HepG2 (cell line): Measurements from ENCODE around the gene GJA9. TPM values are rescaled to one million over a fixed set of nuclear protein-coding genes. Genes with fewer than 3 reads are reported as not detected.

ENCODE experiments used
- ATAC-seq: fragments of 200-7000 bp; cut with Tn5 transposase; 3 replicates; pipeline ENCODE4 v1.9.1; 2020; ENCODE audit warnings: mild to moderate bottlenecking, moderate library complexity
- Bru-seq: library from RNA; stranded (reverse); fragments of 400-500 nt; gene quantifications from one replicate; lab custom pipeline; 2021; lab: Mats Ljungman, UMichigan
- BruChase-seq, 2 experiments: library from RNA; stranded (reverse); fragments of 400-500 nt; gene quantifications; one replicate each; lab custom pipeline; 2021; lab: Mats Ljungman, UMichigan
- BruUV-seq: library from RNA; stranded (reverse); fragments of 400-500 nt; replicated peaks from 2 replicates; lab custom pipeline; 2021; lab: Mats Ljungman, UMichigan
- CTCF ChIA-PET: fragments of 300-600 bp; formaldehyde crosslinking; extraction: SDS; loops from one replicate; lab custom pipeline; 2021; ENCODE audit warnings: low total read pairs, inconsistent platforms, low intra/inter-chr PET ratio; lab: Yijun Ruan, JAX
- POLR2A ChIA-PET: fragments of 350-600 bp; sonication (Branson Sonifier 250); formaldehyde crosslinking; loops from one replicate; lab custom pipeline; 2020; ENCODE audit warnings: antibody characterized with exemption, inconsistent platforms; lab: Yijun Ruan, JAX
- DNase-seq: peaks from one replicate; pipeline ENCODE4 v3.0.0-alpha.2; 2015; ENCODE audit warnings: low spot score
- FAIRE-seq: peaks from 3 replicates; lab custom pipeline; 2011; peaks lifted over from hg19 to GRCh38; lab: Jason Lieb, UNC
- H2AFZ ChIP-seq: one replicate; pipeline ENCODE4 v1.6.1; 2011; ENCODE audit warnings: low read length, inconsistent platforms
- H3K27ac ChIP-seq: fragments of 300-600 bp; 3 replicates; pipeline ENCODE4 v1.8.0; 2011; ENCODE audit warnings: mixed run types, mild to moderate bottlenecking, mixed read lengths, low read length, inconsistent platforms; ENCODE audit not compliant: insufficient read depth; ENCODE audit errors: extremely low read length
- H3K27me3 ChIP-seq, 2 experiments: fragments of 200-600 bp in 1 of 2; 2 replicates in 1 of 2; 3 replicates in 1 of 2; pipeline versions ENCODE4 v1.6.0 to v1.8.0; 2011; ENCODE audit warnings: low read length in 2 of 2, mild to moderate bottlenecking in 2 of 2, moderate library complexity in 2 of 2, inconsistent platforms in 1 of 2; ENCODE audit not compliant: insufficient read depth in 2 of 2, control insufficient read depth in 1 of 2
- H3K36me3 ChIP-seq, 2 experiments: fragments of 200-600 bp in 1 of 2; replicated peaks in 1 of 2; 2 replicates in 1 of 2; 3 replicates in 1 of 2; pipeline versions ENCODE4 v1.5.1 to v1.8.0; 2011; ENCODE audit warnings: low read length in 2 of 2, inconsistent platforms in 1 of 2; ENCODE audit not compliant: insufficient read depth in 2 of 2, control insufficient read depth in 1 of 2
- H3K4me1 ChIP-seq: 2 replicates; pipeline ENCODE4 v1.5.1; 2012; ENCODE audit warnings: low read length, inconsistent platforms; ENCODE audit not compliant: insufficient read depth
- H3K4me2 ChIP-seq: 2 replicates; pipeline ENCODE4 v1.6.0; 2011; ENCODE audit warnings: low read depth, low read length, inconsistent platforms
- H3K4me3 ChIP-seq, 3 experiments: fragments of 200-600 bp in 1 of 3; sonication (generic), shearing (Covaris generic) in 1 of 3; replicated peaks in 1 of 3; 2 replicates each; pipeline ENCODE4 v1.5.1; 2011 to 2016; ENCODE audit warnings: low read length in 3 of 3, inconsistent platforms in 2 of 3, low read depth in 2 of 3, mild to moderate bottlenecking in 2 of 3, control low read depth in 1 of 3, mixed read lengths in 1 of 3; ENCODE audit not compliant: insufficient read depth in 1 of 3
- H3K79me2 ChIP-seq: one replicate; pipeline ENCODE4 v1.6.1; 2011; ENCODE audit warnings: low read length, inconsistent platforms; ENCODE audit not compliant: insufficient read depth
- H3K9ac ChIP-seq: 2 replicates; pipeline ENCODE4 v1.6.0; 2011; ENCODE audit warnings: mild to moderate bottlenecking, low read depth, low read length, inconsistent platforms; ENCODE audit not compliant: insufficient read depth
- H3K9me3 ChIP-seq: 2 replicates; pipeline ENCODE4 v1.5.1; 2012; ENCODE audit warnings: mild to moderate bottlenecking, low read length
- H4K20me1 ChIP-seq: 2 replicates; pipeline ENCODE4 v1.6.0; 2011; ENCODE audit warnings: inconsistent platforms, mild to moderate bottlenecking, low read length, moderate library complexity; ENCODE audit not compliant: insufficient read depth
- GTF2F1 ChIP-seq: fragments of 150-350 bp; IDR thresholded peaks from 2 replicates; pipeline ENCODE4 v1.6.1; 2014; ENCODE audit warnings: low read length
- MIER3 ChIP-seq: IDR thresholded peaks from 2 replicates; pipeline ENCODE4 v1.6.1; 2016; ENCODE audit warnings: missing compliant biosample characterization, borderline replicate concordance
- PHB2 ChIP-seq: fragments of 450-650 bp; IDR thresholded peaks from 2 replicates; pipeline ENCODE4 v1.6.1; 2018; ENCODE audit not compliant: partially characterized antibody
- ZNF672 ChIP-seq: sonication (generic); formaldehyde crosslinking; IDR thresholded peaks from 2 replicates; pipeline ENCODE4 v1.8.1; 2022; ENCODE audit warnings: missing genetic modification reagents
- in situ Hi-C: cut with HindIII; loops from 2 replicates; pipeline ENCODE4 v1.10.0; 2017; ENCODE audit warnings: low pct_unique_long_range_greater_than_20kb; ENCODE audit not compliant: extremely low pct_ligation_motif_present
- intact Hi-C: fragments of 100-400 bp; cut with micrococcal nuclease; formaldehyde crosslinking; loops from one replicate; pipeline ENCODE4 v1.10.0; 2022; ENCODE audit not compliant: unreplicated experiment
- long read RNA-seq, 2 experiments: library from RNA in 1 of 2; library from polyadenylated mRNA in 1 of 2; stranded (forward) in 1 of 2; unstranded in 1 of 2; transcript quantifications; one replicate each; pipeline ENCODE4 v2.0.0, GENCODE V29; 2019 to 2022
- polyA minus RNA-seq, 3 experiments: library from RNA; depleted of rRNA, polyadenylated mRNA; stranded (reverse); fragments of >200 nt; gene quantifications; 2 replicates each; pipeline ENCODE4 v1.2.3, GENCODE V29; 2011; ENCODE audit warnings: low replicate concordance in 1 of 3
- polyA plus RNA-seq, 8 experiments: library from polyadenylated mRNA; depleted of rRNA in 3 of 8; stranded (reverse) in 7 of 8; unstranded in 1 of 8; fragments of >200 nt; fragmentation: Illumina TruSeq in 4 of 8; extraction: Trizol in 4 of 8; gene quantifications; 2 replicates each; pipeline versions ENCODE4 v1.2.1 to v1.2.3, GENCODE V29; 2011 to 2016; ENCODE audit warnings: low read depth in 4 of 8, missing spikeins in 1 of 8, mixed read lengths in 1 of 8; ENCODE audit not compliant: insufficient read depth in 1 of 8
- total RNA-seq, 5 experiments: library from RNA; depleted of rRNA; stranded (reverse); fragments of >200 nt; fragmentation: Illumina TruSeq; extraction: Trizol; gene quantifications; 2 replicates each; pipeline ENCODE4 v1.2.3, GENCODE V29; 2016; ENCODE audit warnings: low read depth in 1 of 5
- TF ChIP-seq, protein P1 (sequence below): sonication (generic); formaldehyde crosslinking; conservative IDR thresholded peaks from 2 replicates; pipeline ENCODE4 v1.8.0; 2022; ENCODE audit warnings: low read depth, missing genetic modification reagents

GJA9 gene
- total RNA-seq (2016; rRNA removed; fragmentation: Illumina TruSeq; extraction: Trizol) (0.13 and 0.14 TPM in 2 replicates), polyA plus RNA-seq (2011; rRNA removed) (0.08 TPM in 1 of 2 replicates, not detected in the other), polyA minus RNA-seq (2011; rRNA and poly(A)+ RNA removed; ENCODE audit: low replicate concordance) (not detected in 2 replicates), Bru-seq, nascent RNA (percentile 30 among the genes with signal in this experiment), BruChase-seq, experiment 1, labeled RNA remaining after a 6-hour chase (percentile 40 among the genes with signal in this experiment), BruChase-seq, experiment 2, labeled RNA remaining after a 2-hour chase (percentile 44 among the genes with signal in this experiment)
- total RNA-seq (2016; cell fraction: cytosol; rRNA removed; fragmentation: Illumina TruSeq; extraction: Trizol; ENCODE audit: low read depth), result not detected in 2 replicates
- 0.17 and 0.22 TPM in 2 replicates for total RNA-seq (2016; cell fraction: insoluble cytoplasmic fraction; rRNA removed; fragmentation: Illumina TruSeq; extraction: Trizol)
- 0.09 and 0.10 TPM in 2 replicates for total RNA-seq (2016; cell fraction: membrane; rRNA removed; fragmentation: Illumina TruSeq; extraction: Trizol)
- total RNA-seq (2016; cell fraction: nucleus; rRNA removed; fragmentation: Illumina TruSeq; extraction: Trizol), result 0.28 TPM in 1 of 2 replicates, not detected in the other
- 0.03 and 0.06 TPM in 2 replicates for polyA plus RNA-seq (2011; cell fraction: cytosol; rRNA removed)
- polyA plus RNA-seq (2011; cell fraction: nucleus; rRNA removed), result not detected in 2 replicates
- polyA plus RNA-seq (2012), result 0.15 TPM in 1 of 2 replicates, not detected in the other
- not detected in 2 replicates for polyA plus RNA-seq (2016; cell fraction: cytosol; fragmentation: Illumina TruSeq; extraction: Trizol; ENCODE audit: low read depth)
- polyA plus RNA-seq (2016; cell fraction: insoluble cytoplasmic fraction; fragmentation: Illumina TruSeq; extraction: Trizol; ENCODE audit: low read depth), result 0.13 and 0.21 TPM in 2 replicates
- not detected in 2 replicates for polyA plus RNA-seq (2016; cell fraction: membrane; fragmentation: Illumina TruSeq; extraction: Trizol; ENCODE audit: low read depth)
- 0.56 TPM in 1 of 2 replicates, not detected in the other for polyA plus RNA-seq (2016; cell fraction: nucleus; fragmentation: Illumina TruSeq; extraction: Trizol; ENCODE audit: insufficient read depth, low read depth)
- not detected in 2 replicates for polyA minus RNA-seq (2011; cell fraction: cytosol; rRNA and poly(A)+ RNA removed)
- 0.39 TPM in 1 of 2 replicates, not detected in the other for polyA minus RNA-seq (2011; cell fraction: nucleus; rRNA and poly(A)+ RNA removed)
- long read RNA-seq, experiment 1, result 0 reads
- long read RNA-seq, experiment 2, partial matches to known transcripts, result 0 of 1 reads
- long read RNA-seq, experiment 2, other reads (novel, unspliced or antisense), result 0 of 1 reads

DNA sequence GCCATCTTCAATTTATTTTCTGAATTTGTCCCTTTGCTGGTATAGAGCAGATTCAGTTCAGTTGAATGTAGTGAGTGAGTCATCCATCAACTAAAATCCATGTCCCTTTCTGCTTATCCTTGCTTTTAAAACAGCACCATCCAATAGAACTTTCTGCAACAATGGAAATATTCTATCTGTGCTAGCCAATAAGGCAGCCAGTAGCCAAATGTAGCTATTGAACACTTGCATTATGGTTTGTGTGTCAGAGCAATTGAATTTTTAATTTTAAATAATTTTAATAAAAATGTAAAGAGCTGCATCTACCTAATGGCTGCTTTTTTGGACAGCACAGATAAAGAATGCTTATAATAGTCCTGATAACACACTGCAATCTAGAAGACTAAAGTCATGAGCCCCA lies at the start of gene GJA9:
Gene GJA9 (minus strand): TSS at position 101 of the 400 bp plus-strand sequence. CDS start 5,489 bp downstream, outside the sequence.
- no peak within 1 kb of the TSS for H3K4me2 ChIP-seq
- no TSS peak for BruUV-seq
- FAIRE-seq (no peak), DNase-seq (no peak), ATAC-seq (no peak)
- no peak within 1 kb of the TSS for H3K4me3 ChIP-seq
- H3K27ac ChIP-seq, result no peak within 1 kb of the TSS
- H3K36me3 ChIP-seq, result no peaks in the 10 kb centered on the region
- no peak within 1 kb of the TSS for H3K9ac ChIP-seq
- H3K4me1 ChIP-seq, result no peaks in the 10 kb centered on the region
- no peaks in the 10 kb centered on the region for H3K27me3 ChIP-seq
- no peaks in the 10 kb centered on the region for H3K9me3 ChIP-seq
- ChIA-PET POLR2A (no interaction called here), CTCF (no interaction called here)
- in situ Hi-C loops, result no loop called here
- intact Hi-C loops, result no loop called here
- H4K20me1 ChIP-seq, result no peaks in the 10 kb centered on the region
- no peaks in the 10 kb centered on the region for H3K79me2 ChIP-seq
- H2AFZ ChIP-seq, result no peak within 1 kb of the TSS
- TF ChIP-seq MIER3 (CRISPR knock-in tag) (no peak), ZNF672 (CRISPR knock-in tag) (no peak), GTF2F1 (no peak), PHB2 (no peak)
- TF ChIP-seq, protein P1, sequence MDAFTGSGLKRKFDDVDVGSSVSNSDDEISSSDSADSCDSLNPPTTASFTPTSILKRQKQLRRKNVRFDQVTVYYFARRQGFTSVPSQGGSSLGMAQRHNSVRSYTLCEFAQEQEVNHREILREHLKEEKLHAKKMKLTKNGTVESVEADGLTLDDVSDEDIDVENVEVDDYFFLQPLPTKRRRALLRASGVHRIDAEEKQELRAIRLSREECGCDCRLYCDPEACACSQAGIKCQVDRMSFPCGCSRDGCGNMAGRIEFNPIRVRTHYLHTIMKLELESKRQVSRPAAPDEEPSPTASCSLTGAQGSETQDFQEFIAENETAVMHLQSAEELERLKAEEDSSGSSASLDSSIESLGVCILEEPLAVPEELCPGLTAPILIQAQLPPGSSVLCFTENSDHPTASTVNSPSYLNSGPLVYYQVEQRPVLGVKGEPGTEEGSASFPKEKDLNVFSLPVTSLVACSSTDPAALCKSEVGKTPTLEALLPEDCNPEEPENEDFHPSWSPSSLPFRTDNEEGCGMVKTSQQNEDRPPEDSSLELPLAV, result no peak
